Suprapubic skin (tissue), 4 donors: ENCODE data around the gene OCLN. TPM values are rescaled to one million over a fixed set of nuclear protein-coding genes. Genes with fewer than 3 reads are reported as not detected.
A peak's percentile ranks its signal among the peaks of the same experiment; 100 is the strongest.
"Not testable (repeated sequence)": the region's sequence is repeated elsewhere in the genome, so short reads cannot be mapped to it uniquely, and the experiment has no call there.

Experiments
- DNase-seq, 2 donors: peaks; one replicate each; pipeline ENCODE4 v3.0.0-alpha.2; 2019; ENCODE audit warnings: low spot score in 2 of 2
- H3K27ac ChIP-seq: fragments of 200-600 bp; sonication (generic); one replicate; pipeline ENCODE4 v1.5.1; 2019
- H3K27me3 ChIP-seq: fragments of 200-600 bp; sonication (generic); one replicate; pipeline ENCODE4 v1.5.1; 2019
- H3K36me3 ChIP-seq: fragments of 200-600 bp; sonication (generic); one replicate; pipeline ENCODE4 v1.5.1; 2019
- H3K4me1 ChIP-seq: fragments of 200-600 bp; sonication (generic); one replicate; pipeline ENCODE4 v1.5.1; 2019
- H3K4me3 ChIP-seq: fragments of 200-600 bp; sonication (generic); one replicate; pipeline ENCODE4 v1.5.1; 2019; ENCODE audit warnings: mild to moderate bottlenecking
- H3K9me3 ChIP-seq: fragments of 200-600 bp; sonication (generic); one replicate; pipeline ENCODE4 v1.5.1; 2019
- CTCF ChIP-seq, 2 donors: fragments of 200-600 bp in 1 of 2; fragments of 450-650 bp in 1 of 2; sonication (generic) in 1 of 2; IDR thresholded peaks; one replicate each; pipeline ENCODE4 v1.5.1; 2016 to 2019; ENCODE audit warnings: antibody characterized with exemption in 2 of 2, mild to moderate bottlenecking in 1 of 2, moderate library complexity in 1 of 2
- WGBS: methylation state at CpG from one replicate; pipeline ENCODE4 v1.1.5; 2018; 5-methylcytosine and 5-hydroxymethylcytosine counted together
- total RNA-seq, 4 donors: library from RNA; depleted of rRNA; stranded (reverse); fragments of >200 nt; gene quantifications; one replicate each; pipeline ENCODE4 v1.1.0, GENCODE V29; 2016

OCLN gene
- total RNA-seq, 4 donors from 2014 or later = 31.4 to 56.9 (median 45.4) TPM

DNA sequence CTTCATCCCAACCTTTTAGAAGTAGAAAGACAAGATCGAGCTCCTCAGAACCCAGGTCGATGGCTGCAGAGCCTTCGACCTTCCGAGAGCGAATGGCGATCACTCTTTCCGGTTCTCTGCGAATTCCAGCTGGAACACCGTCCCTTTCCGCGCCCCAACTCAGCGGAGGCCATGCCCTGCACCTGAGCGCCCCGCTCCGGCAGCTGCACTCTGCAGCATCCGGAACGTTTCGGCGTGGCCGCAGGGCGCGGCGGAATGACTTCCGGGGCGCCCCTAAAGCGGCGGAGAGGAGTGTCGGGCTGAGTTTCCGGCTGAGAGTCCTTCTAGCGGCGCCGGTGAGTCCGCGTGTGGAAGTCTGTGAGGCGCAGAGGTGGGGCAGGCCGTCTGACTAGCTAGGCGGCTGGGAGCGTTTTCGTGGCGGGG, 67.3 kb downstream of the OCLN start, which contains the start of gene GTF2H2C:
GTF2H2C (plus strand) TSS at position 284 of the 423 bp plus-strand sequence. CDS start 4,942 bp downstream, outside the sequence.
- 7% methylated on average over 3 of the region's 40 CpGs for WGBS
- peak within 1 kb of the TSS; percentile 48 for H3K27ac ChIP-seq
- peak in 1 of 2 donors; percentile 30 for TF ChIP-seq CTCF (IDR thresholded peaks at IDR 0.05)

GRCh38 chr5:69560587-69561431, 68.2 kb downstream of the OCLN start:
- H3K27ac ChIP-seq, H3K27me3 ChIP-seq, H3K4me1 ChIP-seq, H3K9me3 ChIP-seq, DNase-seq, H3K36me3 ChIP-seq: not testable (repeated sequence)
- 47% methylated on average over 19 of the region's 31 CpGs for WGBS
- H3K4me3 ChIP-seq = peak overlapping the region; percentile 45

More for the DNA sequence above, 67.3 kb downstream of the OCLN start, which contains the start of gene GTF2H2C:
- H3K4me3 ChIP-seq = peak within 1 kb of the TSS; percentile 45
- H3K36me3 ChIP-seq, H3K27me3 ChIP-seq, H3K4me1 ChIP-seq, H3K9me3 ChIP-seq: not testable (repeated sequence)
- peak; percentile 72 to 81 for DNase-seq

DNA sequence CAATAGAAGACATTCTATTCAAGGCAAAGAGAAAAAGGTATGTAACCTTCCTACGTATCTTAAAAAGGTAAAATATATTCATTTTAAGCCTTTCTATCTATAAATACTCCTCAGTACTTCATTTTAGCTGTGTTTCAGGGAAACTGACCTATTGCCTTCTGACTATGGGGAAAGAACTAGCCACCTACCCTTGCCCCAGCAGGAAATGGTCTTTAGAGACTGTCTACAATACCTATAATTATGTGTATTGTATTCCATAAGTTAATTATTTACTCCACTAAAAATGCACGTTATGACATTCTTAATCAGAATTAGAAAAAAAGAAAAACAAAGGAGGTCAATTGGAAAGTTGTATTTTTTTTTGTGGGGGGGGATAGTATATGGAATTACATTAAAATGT, 73.6 kb downstream of the OCLN start:
- not testable (repeated sequence) for H3K36me3 ChIP-seq, H3K9me3 ChIP-seq, DNase-seq, H3K27ac ChIP-seq, H3K4me3 ChIP-seq, H3K4me1 ChIP-seq, H3K27me3 ChIP-seq
- WGBS = 97% methylated on average over 2 of the region's 2 CpGs

DNA sequence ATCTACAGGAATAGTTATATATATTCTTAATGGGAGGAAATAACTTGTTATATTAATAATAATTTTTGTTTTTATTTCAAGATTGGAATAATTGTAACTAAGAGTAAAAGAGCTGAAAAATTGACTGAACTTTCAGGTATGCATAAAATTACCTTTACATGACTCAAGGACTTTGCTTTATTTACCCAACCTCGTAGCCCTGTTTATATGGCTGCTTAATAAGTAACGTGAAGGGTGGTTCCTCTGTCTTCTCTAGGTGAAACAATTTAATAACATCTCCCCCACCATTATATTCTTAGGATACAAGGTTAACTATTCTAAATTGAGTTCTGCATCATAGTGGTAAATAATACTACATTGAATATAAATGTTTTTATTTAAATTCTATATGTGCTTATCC, 75.5 kb downstream of the OCLN start:
- H3K4me3 ChIP-seq, H3K36me3 ChIP-seq, H3K27me3 ChIP-seq, DNase-seq, H3K27ac ChIP-seq, H3K4me1 ChIP-seq, H3K9me3 ChIP-seq: not testable (repeated sequence)
- WGBS = 80% methylated on average over 1 of the region's 2 CpGs

- not testable (repeated sequence) for H3K4me1 ChIP-seq, H3K9me3 ChIP-seq, H3K4me3 ChIP-seq, H3K36me3 ChIP-seq, H3K27me3 ChIP-seq, H3K27ac ChIP-seq, DNase-seq
- no CpG with 5 or more reads among the region's 2 CpGs for WGBS
These were observed 90.8 kb downstream of the OCLN start for GRCh38 chr5:69583356-69583755.

DNA sequence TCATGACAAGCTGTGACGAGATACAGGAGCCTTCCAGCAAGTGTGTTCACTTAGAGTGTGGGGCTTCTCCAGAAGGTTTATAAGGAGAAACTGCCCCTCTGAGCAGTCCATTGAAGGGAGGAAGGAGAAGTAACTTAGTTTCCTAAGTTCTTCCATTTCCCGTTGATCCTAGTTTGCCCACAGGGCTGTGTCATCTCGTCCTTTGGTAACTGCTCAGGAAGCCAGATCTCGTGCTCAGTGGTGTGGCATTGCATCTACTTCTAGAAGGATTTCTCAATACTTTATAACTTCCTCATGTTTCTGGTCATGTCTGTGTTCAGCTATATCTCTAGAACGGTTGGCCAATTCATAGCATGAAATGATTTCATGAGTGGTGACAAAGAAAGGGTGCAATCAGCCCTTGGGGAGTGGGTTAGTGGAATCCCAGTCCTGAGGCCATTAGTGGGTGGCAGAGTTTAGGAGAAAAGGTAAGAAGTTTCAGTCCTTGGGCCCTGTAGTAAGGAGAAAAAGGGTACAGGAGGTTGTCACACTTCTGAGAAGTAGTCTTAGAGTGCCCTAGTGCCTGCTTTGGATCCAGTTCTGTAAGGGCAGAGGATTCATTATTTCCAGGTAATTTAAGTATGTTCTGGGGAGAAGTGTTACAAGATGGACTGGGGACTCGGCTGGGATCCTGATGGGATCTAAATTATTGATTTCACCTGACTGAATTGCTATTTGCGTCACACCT, 103.7 kb downstream of the OCLN start:
- H3K36me3 ChIP-seq, H3K27me3 ChIP-seq, H3K27ac ChIP-seq, H3K4me3 ChIP-seq, H3K9me3 ChIP-seq, DNase-seq, H3K4me1 ChIP-seq: not testable (repeated sequence)
- no CpG with 5 or more reads among the region's 7 CpGs for WGBS

DNA sequence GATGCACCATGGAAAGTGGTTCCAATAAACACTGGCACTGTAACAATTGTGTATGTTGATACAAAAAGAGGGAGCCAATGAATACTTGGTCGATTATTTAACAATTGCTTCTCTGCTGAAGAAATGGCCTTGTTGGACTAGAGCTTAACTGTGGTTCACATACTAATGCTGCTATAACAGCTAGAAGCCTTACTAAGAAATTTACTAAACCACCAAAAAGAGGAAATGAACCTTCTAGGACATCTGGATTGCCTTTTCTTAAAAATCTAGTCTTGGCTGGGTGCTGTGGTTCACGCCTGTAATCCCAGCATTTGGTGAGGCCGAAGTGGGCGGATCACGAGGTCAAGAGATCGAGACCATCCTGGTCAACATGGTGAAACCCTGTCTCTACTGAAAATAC, 109.4 kb downstream of the OCLN start:
- H3K4me1 ChIP-seq, H3K27me3 ChIP-seq, DNase-seq, H3K4me3 ChIP-seq, H3K36me3 ChIP-seq, H3K9me3 ChIP-seq, H3K27ac ChIP-seq: not testable (repeated sequence)
- WGBS = no CpG with 5 or more reads among the region's 6 CpGs

DNA sequence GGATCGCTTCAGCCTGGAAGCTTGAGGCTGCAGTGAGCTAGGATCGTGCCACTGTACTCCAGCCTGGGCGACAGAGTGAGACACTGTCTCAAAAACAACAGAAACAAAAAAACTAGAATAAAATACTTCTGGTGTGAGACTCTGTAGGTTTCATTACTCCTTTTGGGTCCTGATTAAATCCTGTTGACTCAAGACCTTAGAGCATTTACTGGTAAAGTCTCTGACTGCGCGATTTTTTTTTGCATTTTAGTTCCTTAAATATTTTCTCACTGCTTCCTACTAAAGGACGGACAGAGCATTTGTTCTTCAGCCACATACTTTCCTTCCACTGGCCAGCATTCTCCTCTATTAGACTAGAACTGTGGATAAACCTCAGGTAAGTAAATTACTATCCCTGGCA, 114.2 kb downstream of the OCLN start:
- H3K4me3 ChIP-seq, H3K27ac ChIP-seq, H3K4me1 ChIP-seq, DNase-seq, H3K36me3 ChIP-seq, H3K27me3 ChIP-seq, H3K9me3 ChIP-seq: not testable (repeated sequence)
- WGBS = 72% methylated on average over 3 of the region's 6 CpGs

Other genes starting within 250 kb of the OCLN start
- gene CCDC125, start 160.0 kb upstream of the OCLN start, total RNA-seq = 10 to 100 TPM in 1 of 4 donors, 1 to 10 TPM in 3; 5.5 to 17.7 (median 6.6) TPM
- gene AK6, start 123.3 kb upstream of the OCLN start, total RNA-seq = 10 to 100 TPM; 14.0 to 43.6 (median 19.4) TPM
- 10 to 100 TPM; 31.4 to 42.0 (median 39.2) TPM for gene TAF9, start 123.3 kb upstream of the OCLN start, total RNA-seq
- 10 to 100 TPM; 13.0 to 21.1 (median 15.0) TPM for gene RAD17, start 123.0 kb upstream of the OCLN start, total RNA-seq
- 10 to 100 TPM; 22.5 to 29.4 (median 26.0) TPM for gene MARVELD2, start 77.7 kb upstream of the OCLN start, total RNA-seq
- gene GTF2H2C, start 67.4 kb downstream of the OCLN start, total RNA-seq = 10 to 100 TPM; 12.0 to 18.5 (median 16.9) TPM